ENCODE data around the gene AGPAT1.
"Not testable (repeated sequence)": the region's sequence is repeated elsewhere in the genome, so short reads cannot be mapped to it uniquely, and the experiment has no call there.

AGPAT1 gene

DNA sequence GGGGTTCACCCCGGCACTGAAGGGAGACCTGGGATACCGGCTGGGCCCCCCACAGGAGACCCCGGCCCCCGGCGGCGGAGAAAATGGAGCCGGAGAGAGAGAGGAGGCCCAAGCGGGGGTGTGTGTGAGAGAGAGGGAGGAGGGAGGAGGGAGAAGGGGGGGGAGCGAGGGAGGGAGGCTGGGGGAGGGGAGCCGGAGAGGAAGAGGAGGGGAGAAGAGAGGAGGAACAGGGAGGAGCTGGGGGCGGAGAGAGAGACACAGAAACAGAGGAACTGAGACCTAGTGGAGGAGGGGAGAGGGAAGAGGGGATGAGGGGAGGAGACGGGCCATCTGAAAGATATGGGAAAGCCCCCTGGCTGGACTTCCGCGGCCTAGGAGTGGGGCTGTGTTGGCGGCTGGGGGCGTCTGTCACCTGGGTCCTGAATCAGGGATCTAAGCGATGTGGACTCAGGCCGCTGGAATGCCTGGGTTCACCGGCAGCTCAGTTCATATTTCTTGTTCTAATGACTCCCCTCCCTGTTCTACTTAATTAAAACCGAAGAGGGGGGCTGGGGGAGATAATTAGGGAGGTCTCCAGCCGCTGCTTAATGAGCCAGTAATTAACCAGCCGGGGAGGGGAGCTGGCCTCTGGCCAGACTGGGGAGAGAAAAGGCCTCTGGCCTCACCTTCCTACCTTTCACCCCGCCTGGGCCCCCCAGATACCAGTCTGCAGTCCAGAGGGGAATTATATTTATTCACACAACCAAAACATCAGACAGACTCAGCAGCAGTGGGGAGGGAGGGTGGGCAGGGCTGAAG, 14.4 kb upstream of the AGPAT1 start, which contains the start of gene PBX2:
TSS of gene PBX2 (minus strand) at position 149 of the 798 bp plus-strand sequence. CDS start 287 bp downstream, outside the sequence.
- TF ChIP-seq CTCF (IDR thresholded peaks at IDR 0.05; ENCODE audit: low read depth, low read length, missing control alignments), result no peak
- in situ Hi-C loops (cut with HindIII; ENCODE audit: low sequenced_read_pairs), result no loop called here
- peak; percentile 74 for DNase-seq (ENCODE audit: low read depth)
- peak within 1 kb of the TSS; percentile 74 for H3K4me3 ChIP-seq (ENCODE audit: low read depth, low read length)

GRCh38 chr6:32189742-32190053, 13.8 kb upstream of the AGPAT1 start:
- TF ChIP-seq CTCF (IDR thresholded peaks at IDR 0.05; ENCODE audit: low read depth, low read length, missing control alignments), result no peak
- in situ Hi-C loops (cut with HindIII; ENCODE audit: low sequenced_read_pairs), result loop anchor here (10.0 kb wide), 1 partner anchor 65 kb away; the partner anchor contains the start of gene ATF6B
- DNase-seq (ENCODE audit: low read depth), result no peak
- H3K4me3 ChIP-seq (ENCODE audit: low read depth, low read length), result peak overlapping the region; percentile 74

DNA sequence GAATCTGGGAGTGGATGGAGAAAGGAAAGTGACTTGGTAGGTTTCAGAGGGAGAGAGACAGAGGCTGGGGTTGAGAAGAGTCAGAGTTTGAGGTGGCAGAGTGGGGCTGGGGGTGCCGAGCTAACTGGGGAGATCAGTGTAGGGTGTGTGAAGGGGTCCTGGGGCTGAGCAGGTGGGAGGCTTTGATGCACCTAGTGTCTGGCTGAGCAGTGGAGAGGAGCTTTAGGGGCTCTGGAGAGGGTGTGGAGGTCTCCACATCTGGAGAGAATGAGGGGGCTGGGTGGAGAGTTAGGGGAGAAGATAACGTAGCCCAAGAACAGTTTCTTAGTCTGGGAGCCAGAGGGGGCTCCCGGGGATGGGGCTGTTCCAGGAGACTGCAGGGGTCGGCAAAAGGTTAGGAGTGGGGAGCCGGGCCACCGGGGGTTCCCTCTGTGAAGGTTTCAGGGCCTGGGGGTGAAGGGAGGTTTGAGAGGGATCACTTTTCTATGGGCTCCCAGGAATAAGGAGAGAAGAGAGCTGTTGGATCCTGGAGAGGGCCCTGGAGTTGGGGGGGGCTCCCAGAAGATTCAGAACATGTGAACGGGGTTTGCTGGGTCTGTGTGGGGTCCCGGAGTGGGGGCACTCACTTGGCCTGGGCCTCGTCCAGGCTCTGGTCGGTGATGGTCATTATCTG, 13.3 kb upstream of the AGPAT1 start:
- no peak for DNase-seq (ENCODE audit: low read depth)
- no peak for TF ChIP-seq CTCF (IDR thresholded peaks at IDR 0.05; ENCODE audit: low read depth, low read length, missing control alignments)
- H3K4me3 ChIP-seq (ENCODE audit: low read depth, low read length), result peak overlapping the region; percentile 74
- in situ Hi-C loops (cut with HindIII; ENCODE audit: low sequenced_read_pairs), result loop anchor here (10.0 kb wide), 1 partner anchor 64 kb away; the partner anchor contains the start of gene ATF6B

GRCh38 chr6:32188381-32189068, 12.6 kb upstream of the AGPAT1 start:
- in situ Hi-C loops (cut with HindIII; ENCODE audit: low sequenced_read_pairs), result loop anchor here (10.0 kb wide), 1 partner anchor 64 kb away; the partner anchor contains the start of gene ATF6B
- TF ChIP-seq CTCF (IDR thresholded peaks at IDR 0.05; ENCODE audit: low read depth, low read length, missing control alignments), result no peak
- peak overlapping the region; percentile 74 for H3K4me3 ChIP-seq (ENCODE audit: low read depth, low read length)
- no peak for DNase-seq (ENCODE audit: low read depth)

DNA sequence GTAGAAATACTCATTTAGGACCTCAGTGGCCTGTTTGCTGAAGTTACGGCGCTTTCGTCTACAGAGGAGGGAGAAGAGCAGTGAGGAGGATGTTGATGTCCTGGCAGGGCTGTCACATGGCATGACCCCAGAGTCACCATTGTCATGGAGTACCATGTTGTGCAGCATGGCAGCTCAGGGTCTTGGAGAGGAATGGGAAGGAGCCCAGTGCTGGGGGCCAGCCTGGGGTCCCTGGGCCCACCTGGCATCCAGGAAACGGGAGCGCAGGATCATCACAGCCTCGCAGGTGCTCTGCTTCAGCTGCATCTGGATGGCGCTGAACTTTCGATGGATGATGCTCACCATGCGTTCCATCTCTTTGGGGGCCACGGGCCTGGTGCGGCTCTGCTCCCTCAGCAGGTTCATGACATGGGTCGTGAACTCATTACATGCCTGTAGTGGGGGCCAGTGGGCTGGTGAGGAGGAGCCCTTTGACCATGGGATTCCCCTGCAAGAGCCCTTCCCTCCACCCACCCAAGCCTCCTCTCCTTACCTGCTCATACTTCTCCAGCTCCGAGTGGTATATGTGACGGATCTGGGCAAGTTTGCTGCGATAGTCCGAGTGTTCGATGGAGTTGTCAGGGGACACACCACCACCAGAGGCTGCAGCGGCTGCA, 12.0 kb upstream of the AGPAT1 start:
- not testable (repeated sequence) for DNase-seq (ENCODE audit: low read depth)
- H3K4me3 ChIP-seq (ENCODE audit: low read depth, low read length), result peak overlapping the region; percentile 74
- in situ Hi-C loops (cut with HindIII; ENCODE audit: low sequenced_read_pairs), result loop anchor here (10.0 kb wide), 1 partner anchor 63 kb away; the partner anchor contains the start of gene ATF6B

GRCh38 chr6:32187009-32187709, 11.3 kb upstream of the AGPAT1 start:
- in situ Hi-C loops (cut with HindIII; ENCODE audit: low sequenced_read_pairs), result loop anchor here (10.0 kb wide), 1 partner anchor 62 kb away; the partner anchor contains the start of gene ATF6B
- TF ChIP-seq CTCF (IDR thresholded peaks at IDR 0.05; ENCODE audit: low read depth, low read length, missing control alignments), result no peak
- DNase-seq (ENCODE audit: low read depth), result no peak
- no peak overlapping the region for H3K4me3 ChIP-seq (ENCODE audit: low read depth, low read length)

DNA sequence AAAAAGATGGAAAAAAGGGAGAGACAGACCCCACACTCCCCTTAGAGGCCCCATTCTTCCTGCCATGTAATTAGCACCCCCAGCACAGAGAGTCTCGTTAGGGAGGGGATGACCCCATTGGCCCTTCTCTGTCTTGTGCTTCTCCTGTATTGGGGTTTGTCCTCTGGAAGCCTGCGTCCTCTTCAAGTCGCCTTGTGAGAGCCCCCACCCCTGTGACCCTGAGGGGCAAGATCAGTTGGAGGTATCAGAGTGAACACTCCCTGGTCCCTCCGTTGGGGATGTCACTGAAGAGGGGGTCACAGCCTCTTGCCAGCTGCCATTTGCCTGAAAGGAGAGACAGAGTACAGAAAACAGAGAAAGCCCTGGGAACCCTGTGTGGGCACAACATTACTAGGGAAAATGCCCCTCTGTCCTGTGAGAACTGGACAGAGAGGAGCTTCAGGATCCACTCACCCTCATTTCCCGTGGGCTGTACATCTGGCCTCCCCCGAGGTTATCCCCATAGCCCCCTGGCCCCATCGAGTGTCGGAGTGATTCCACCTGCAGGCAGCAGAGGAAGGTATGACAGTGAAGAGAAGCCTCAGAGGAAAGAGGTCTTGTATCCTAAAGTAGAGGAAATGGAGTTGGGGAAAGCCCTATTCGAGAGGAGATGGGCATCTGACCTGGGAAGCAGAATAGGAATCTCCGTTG, 10.4 kb upstream of the AGPAT1 start:
- not testable (repeated sequence) for H3K4me3 ChIP-seq (ENCODE audit: low read depth, low read length); DNase-seq (ENCODE audit: low read depth)
- in situ Hi-C loops (cut with HindIII; ENCODE audit: low sequenced_read_pairs), result loop anchor here (10.0 kb wide), 1 partner anchor 61 kb away; the partner anchor contains the start of gene ATF6B

DNA sequence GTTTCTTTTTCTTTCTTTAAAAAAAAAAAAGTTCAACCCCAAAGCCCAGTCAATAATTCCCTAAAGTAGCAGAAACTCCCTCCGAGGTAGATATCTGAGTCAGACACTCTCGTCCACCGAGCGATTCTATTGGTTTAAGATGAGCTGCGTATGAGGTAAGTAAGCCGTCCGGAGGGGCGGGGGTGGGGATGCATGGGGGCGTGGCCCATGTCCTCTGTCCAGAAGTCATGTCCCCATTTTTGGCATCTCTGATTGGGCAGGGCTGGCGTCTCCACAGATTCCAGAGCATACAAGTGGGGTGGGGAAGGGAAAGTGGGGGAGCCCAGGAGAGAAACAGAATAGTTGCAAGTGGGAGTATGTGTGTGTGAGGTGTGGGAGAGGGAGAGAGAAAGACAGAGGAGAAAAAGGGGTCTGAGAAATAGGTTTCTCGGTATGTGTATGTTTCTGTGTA, 9.8 kb upstream of the AGPAT1 start:
- in situ Hi-C loops (cut with HindIII; ENCODE audit: low sequenced_read_pairs), result loop anchor here (10.0 kb wide), 1 partner anchor 61 kb away; the partner anchor contains the start of gene ATF6B
- not testable (repeated sequence) for H3K4me3 ChIP-seq (ENCODE audit: low read depth, low read length)
- DNase-seq (ENCODE audit: low read depth), result peak; percentile 31
